HepG2 (cell line): ENCODE measurements around the gene MCFD2. TPM values are rescaled to one million over a fixed set of nuclear protein-coding genes. Genes with fewer than 3 reads are reported as not detected.

Experiments
- ATAC-seq: fragments of 200-7000 bp; cut with Tn5 transposase; 3 replicates; pipeline ENCODE4 v1.9.1; 2020; ENCODE audit warnings: mild to moderate bottlenecking, moderate library complexity
- BruUV-seq: library from RNA; stranded (reverse); fragments of 400-500 nt; replicated peaks from 2 replicates; lab custom pipeline; 2021; lab: Mats Ljungman, UMichigan
- CTCF ChIA-PET: fragments of 300-600 bp; formaldehyde crosslinking; extraction: SDS; loops from one replicate; lab custom pipeline; 2021; ENCODE audit warnings: low total read pairs, inconsistent platforms, low intra/inter-chr PET ratio; lab: Yijun Ruan, JAX
- POLR2A ChIA-PET: fragments of 350-600 bp; sonication (Branson Sonifier 250); formaldehyde crosslinking; loops from one replicate; lab custom pipeline; 2020; ENCODE audit warnings: antibody characterized with exemption, inconsistent platforms; lab: Yijun Ruan, JAX
- DNase-seq: peaks from one replicate; pipeline ENCODE4 v3.0.0-alpha.2; 2015; ENCODE audit warnings: low spot score
- FAIRE-seq: peaks from 3 replicates; lab custom pipeline; 2011; peaks lifted over from hg19 to GRCh38; lab: Jason Lieb, UNC
- H2AFZ ChIP-seq: one replicate; pipeline ENCODE4 v1.6.1; 2011; ENCODE audit warnings: low read length, inconsistent platforms
- H3K27ac ChIP-seq: fragments of 300-600 bp; 3 replicates; pipeline ENCODE4 v1.8.0; 2011; ENCODE audit warnings: mixed run types, mild to moderate bottlenecking, mixed read lengths, low read length, inconsistent platforms; ENCODE audit not compliant: insufficient read depth; ENCODE audit errors: extremely low read length
- H3K27me3 ChIP-seq, 2 experiments: fragments of 200-600 bp in 1 of 2; 2 replicates in 1 of 2; 3 replicates in 1 of 2; pipeline versions ENCODE4 v1.6.0 to v1.8.0; 2011; ENCODE audit warnings: low read length in 2 of 2, mild to moderate bottlenecking in 2 of 2, moderate library complexity in 2 of 2, inconsistent platforms in 1 of 2; ENCODE audit not compliant: insufficient read depth in 2 of 2, control insufficient read depth in 1 of 2
- H3K36me3 ChIP-seq, 2 experiments: fragments of 200-600 bp in 1 of 2; replicated peaks in 1 of 2; 2 replicates in 1 of 2; 3 replicates in 1 of 2; pipeline versions ENCODE4 v1.5.1 to v1.8.0; 2011; ENCODE audit warnings: low read length in 2 of 2, inconsistent platforms in 1 of 2; ENCODE audit not compliant: insufficient read depth in 2 of 2, control insufficient read depth in 1 of 2
- H3K4me1 ChIP-seq: 2 replicates; pipeline ENCODE4 v1.5.1; 2012; ENCODE audit warnings: low read length, inconsistent platforms; ENCODE audit not compliant: insufficient read depth
- H3K4me2 ChIP-seq: 2 replicates; pipeline ENCODE4 v1.6.0; 2011; ENCODE audit warnings: low read depth, low read length, inconsistent platforms
- H3K4me3 ChIP-seq, 3 experiments: fragments of 200-600 bp in 1 of 3; sonication (generic), shearing (Covaris generic) in 1 of 3; replicated peaks in 1 of 3; 2 replicates each; pipeline ENCODE4 v1.5.1; 2011 to 2016; ENCODE audit warnings: low read length in 3 of 3, inconsistent platforms in 2 of 3, low read depth in 2 of 3, mild to moderate bottlenecking in 2 of 3, control low read depth in 1 of 3, mixed read lengths in 1 of 3; ENCODE audit not compliant: insufficient read depth in 1 of 3
- H3K79me2 ChIP-seq: one replicate; pipeline ENCODE4 v1.6.1; 2011; ENCODE audit warnings: low read length, inconsistent platforms; ENCODE audit not compliant: insufficient read depth
- H3K9ac ChIP-seq: 2 replicates; pipeline ENCODE4 v1.6.0; 2011; ENCODE audit warnings: mild to moderate bottlenecking, low read depth, low read length, inconsistent platforms; ENCODE audit not compliant: insufficient read depth
- H3K9me3 ChIP-seq: 2 replicates; pipeline ENCODE4 v1.5.1; 2012; ENCODE audit warnings: mild to moderate bottlenecking, low read length
- H4K20me1 ChIP-seq: 2 replicates; pipeline ENCODE4 v1.6.0; 2011; ENCODE audit warnings: inconsistent platforms, mild to moderate bottlenecking, low read length, moderate library complexity; ENCODE audit not compliant: insufficient read depth
- ARNT2 ChIP-seq: sonication (generic); formaldehyde crosslinking; IDR thresholded peaks from 2 replicates; pipeline ENCODE4 v1.8.0; 2022; ENCODE audit warnings: mild to moderate bottlenecking, low read depth, missing genetic modification reagents, moderate library complexity
- BHLHE40 ChIP-seq: IDR thresholded peaks from 2 replicates; pipeline ENCODE4 v1.6.1; 2011; ENCODE audit warnings: low read length, improper control_type of control experiment
- CAMTA2 ChIP-seq: sonication (generic); formaldehyde crosslinking; IDR thresholded peaks from 2 replicates; pipeline ENCODE4 v1.4.0; 2020; ENCODE audit warnings: mild to moderate bottlenecking, missing genetic modification reagents, borderline replicate concordance
- HIC2 ChIP-seq: sonication (generic); formaldehyde crosslinking; IDR thresholded peaks from 2 replicates; pipeline ENCODE4 v1.9.0; 2022; ENCODE audit warnings: low read depth, missing genetic modification reagents
- HINFP ChIP-seq: sonication (generic); formaldehyde crosslinking; IDR thresholded peaks from 2 replicates; pipeline ENCODE4 v1.4.0; 2020; ENCODE audit warnings: low read depth, mild to moderate bottlenecking, missing genetic modification reagents
- MTA1 ChIP-seq: sonication (generic); formaldehyde crosslinking; IDR thresholded peaks from 2 replicates; pipeline ENCODE4 v1.4.0; 2020; ENCODE audit warnings: missing genetic modification reagents, mild to moderate bottlenecking, borderline replicate concordance
- MYNN ChIP-seq: sonication (generic); formaldehyde crosslinking; IDR thresholded peaks from 2 replicates; pipeline ENCODE4 v1.4.0; 2020; ENCODE audit warnings: mild to moderate bottlenecking, low read depth, missing genetic modification reagents
- NFYB ChIP-seq: sonication (generic); formaldehyde crosslinking; IDR thresholded peaks from 2 replicates; pipeline ENCODE4 v1.4.0; 2020; ENCODE audit warnings: missing genetic modification reagents
- SCMH1 ChIP-seq: sonication (generic); formaldehyde crosslinking; IDR thresholded peaks from 2 replicates; pipeline ENCODE4 v1.9.0; 2021; ENCODE audit warnings: missing genetic modification reagents, mild to moderate bottlenecking, borderline replicate concordance
- SMARCC2 ChIP-seq: fragments of 450-650 bp; IDR thresholded peaks from 2 replicates; pipeline ENCODE4 v1.6.1; 2017; ENCODE audit warnings: antibody characterized with exemption, mild to moderate bottlenecking
- SMC3 ChIP-seq: IDR thresholded peaks from 2 replicates; pipeline ENCODE4 v1.6.1; 2011; ENCODE audit warnings: low read length, improper control_type of control experiment
- SRY ChIP-seq: sonication (generic); formaldehyde crosslinking; IDR thresholded peaks from 2 replicates; pipeline ENCODE4 v1.8.0; 2022; ENCODE audit warnings: mild to moderate bottlenecking, missing genetic modification reagents
- TFDP2 ChIP-seq: sonication (generic); formaldehyde crosslinking; IDR thresholded peaks from 2 replicates; pipeline ENCODE4 v1.4.0; 2020; ENCODE audit warnings: missing genetic modification reagents
- ZNF350 ChIP-seq: sonication (generic); formaldehyde crosslinking; IDR thresholded peaks from 2 replicates; pipeline ENCODE4 v1.4.0; 2020; ENCODE audit warnings: mild to moderate bottlenecking, low read depth, missing genetic modification reagents, borderline replicate concordance
- ZNF383 ChIP-seq: sonication (generic); formaldehyde crosslinking; IDR thresholded peaks from 2 replicates; pipeline ENCODE4 v1.4.0; 2020; ENCODE audit warnings: missing genetic modification reagents, mild to moderate bottlenecking, borderline replicate concordance
- ZXDC ChIP-seq: sonication (generic); formaldehyde crosslinking; IDR thresholded peaks from 2 replicates; pipeline ENCODE4 v1.5.0; 2020; ENCODE audit warnings: mild to moderate bottlenecking, missing genetic modification reagents
- WGBS: methylation state at CpG from one replicate; pipeline ENCODE4 v1.1.6; 2017; ENCODE audit warnings: low lambda C conversion rate; 5-methylcytosine and 5-hydroxymethylcytosine counted together
- in situ Hi-C: cut with HindIII; loops from 2 replicates; pipeline ENCODE4 v1.10.0; 2017; ENCODE audit warnings: low pct_unique_long_range_greater_than_20kb; ENCODE audit not compliant: extremely low pct_ligation_motif_present
- intact Hi-C: fragments of 100-400 bp; cut with micrococcal nuclease; formaldehyde crosslinking; loops from one replicate; pipeline ENCODE4 v1.10.0; 2022; ENCODE audit not compliant: unreplicated experiment
- polyA plus RNA-seq, 8 experiments: library from polyadenylated mRNA; depleted of rRNA in 3 of 8; stranded (reverse) in 7 of 8; unstranded in 1 of 8; fragments of >200 nt; fragmentation: Illumina TruSeq in 4 of 8; extraction: Trizol in 4 of 8; gene quantifications; 2 replicates each; pipeline versions ENCODE4 v1.2.1 to v1.2.3, GENCODE V29; 2011 to 2016; ENCODE audit warnings: low read depth in 4 of 8, missing spikeins in 1 of 8, mixed read lengths in 1 of 8; ENCODE audit not compliant: insufficient read depth in 1 of 8
- total RNA-seq, 5 experiments: library from RNA; depleted of rRNA; stranded (reverse); fragments of >200 nt; fragmentation: Illumina TruSeq; extraction: Trizol; gene quantifications; 2 replicates each; pipeline ENCODE4 v1.2.3, GENCODE V29; 2016; ENCODE audit warnings: low read depth in 1 of 5

MCFD2 gene
- total and polyA plus RNA-seq, 2 of the 13 experiments (the other 11 are each of a cell fraction or from before 2014, with no cell fraction given), result 183 to 232 TPM

GRCh38 chr2:46939626-46940359 lies 24.2 kb upstream of the MCFD2 start:
- peak overlapping the region; percentile 84 for H3K9ac ChIP-seq
- peaks cover 41% of the 10 kb centered on the region for H3K4me1 ChIP-seq
- peak overlapping the region; percentile 78 for H3K27ac ChIP-seq
- intact Hi-C loops (no loop called here), in situ Hi-C loops (no loop called here)
- peak; percentile 39 for FAIRE-seq
- ChIA-PET POLR2A (no interaction called here), CTCF (no interaction called here)
- H3K27me3 ChIP-seq, result no peaks in the 10 kb centered on the region; a peak in 1 of 5 replicates
- H3K4me3 ChIP-seq, result peak overlapping the region; percentile 91 to 99 (median 96)
- H3K9me3 ChIP-seq, result no peaks in the 10 kb centered on the region
- DNase-seq, result peak; percentile 23
- TSS peak; percentile 80 for BruUV-seq
- peak; percentile 26 for ATAC-seq
- no peaks in the 10 kb centered on the region for H4K20me1 ChIP-seq
- H3K36me3 ChIP-seq, result 0 out of 5 replicates have a peak, but pooled peaks cover 1 to 3% of the 10 kb centered on the region in 2 experiments
- WGBS, result 20% methylated on average over 12 of the region's 13 CpGs
- peak overlapping the region; percentile 90 for H3K4me2 ChIP-seq
- peak overlapping the region; percentile 21 for H2AFZ ChIP-seq
- peaks cover 32% of the 10 kb centered on the region for H3K79me2 ChIP-seq
- TF ChIP-seq BHLHE40 (no peak), ZXDC (no peak), ZNF350 (CRISPR knock-in tag) (0 out of 2 replicates have a peak, but pooled peaks have one; percentile 1), SMC3 (no peak), TFDP2 (CRISPR knock-in tag) (no peak), HIC2 (CRISPR knock-in tag) (no peak), SRY (CRISPR knock-in tag) (0 out of 2 replicates have a peak, but pooled peaks have one; percentile 1), HINFP (CRISPR knock-in tag) (0 out of 2 replicates have a peak, but pooled peaks have one; percentile 53), SMARCC2 (no peak), SCMH1 (CRISPR knock-in tag) (no peak), CAMTA2 (CRISPR knock-in tag) (peak; percentile 65; the same call in 1 of the 2 replicates), ARNT2 (CRISPR knock-in tag) (0 out of 2 replicates have a peak, but pooled peaks have one; percentile 40), MTA1 (CRISPR knock-in tag) (peak; percentile 13; the same call in 1 of the 2 replicates), NFYB (CRISPR knock-in tag) (no peak), ZNF383 (0 out of 2 replicates have a peak, but pooled peaks have one; percentile 74), MYNN (CRISPR knock-in tag) (no peak)
